Activated T-cell treated with anti-CD3 and anti-CD28 coated beads for 1 hour (primary cell): Measurements from ENCODE around the gene GSTM1.
A peak's percentile ranks its signal among the peaks of the same experiment; 100 is the strongest.
"Not testable (repeated sequence)": the region's sequence is repeated elsewhere in the genome, so short reads cannot be mapped to it uniquely, and the experiment has no call there.

Source experiments
- DNase-seq: peaks from one replicate; pipeline ENCODE4 v3.0.0-alpha.2; 2020; ENCODE audit warnings: low read depth

The GSTM1 gene

GRCh38 chr1:109659997-109660690 is 27.5 kb upstream of the GSTM1 start:
- no peak for DNase-seq

GRCh38 chr1:109660691-109661026 is 27.0 kb upstream of the GSTM1 start:
- DNase-seq, result not testable (repeated sequence)

GRCh38 chr1:109661391-109661790 is 26.2 kb upstream of the GSTM1 start:
- no peak for DNase-seq

GRCh38 chr1:109664671-109665070 is 22.9 kb upstream of the GSTM1 start:
- no peak for DNase-seq

- peak; percentile 71 for DNase-seq
Measured at GRCh38 chr1:109667452-109668122, 20.0 kb upstream of the GSTM1 start, which contains the start of gene GSTM2. Gene GSTM2 (plus strand): TSS chr1:109668057. CDS start chr1:109668116, 59 bp downstream.

GRCh38 chr1:109668123-109668775 is 19.4 kb upstream of the GSTM1 start:
- no peak for DNase-seq

- no peak for DNase-seq
Measured at GRCh38 chr1:109669246-109669948, 18.2 kb upstream of the GSTM1 start.

GRCh38 chr1:109669949-109670302 is 17.7 kb upstream of the GSTM1 start:
- DNase-seq, result not testable (repeated sequence)

- no peak for DNase-seq
Measured at GRCh38 chr1:109671067-109671466, 16.6 kb upstream of the GSTM1 start.

GRCh38 chr1:109673861-109674260 is 13.8 kb upstream of the GSTM1 start:
- DNase-seq, result not testable (repeated sequence)

GRCh38 chr1:109676683-109677381 is 10.8 kb upstream of the GSTM1 start:
- not testable (repeated sequence) for DNase-seq

- DNase-seq, result no peak
Measured at GRCh38 chr1:109677459-109677858, 10.2 kb upstream of the GSTM1 start.

GRCh38 chr1:109678637-109679036 is 9.0 kb upstream of the GSTM1 start:
- DNase-seq, result not testable (repeated sequence)

GRCh38 chr1:109684777-109685176 is 2.8 kb upstream of the GSTM1 start:
- not testable (repeated sequence) for DNase-seq

- not testable (repeated sequence) for DNase-seq
Measured at GRCh38 chr1:109685399-109685798, 2.2 kb upstream of the GSTM1 start.

- DNase-seq, result not testable (repeated sequence)
Measured at GRCh38 chr1:109685890-109686289, 1.7 kb upstream of the GSTM1 start.

GRCh38 chr1:109687109-109687508 is 508 bp upstream of the GSTM1 start:
- DNase-seq, result not testable (repeated sequence)

- DNase-seq, result no peak
Measured at GRCh38 chr1:109689844-109690405, 2.3 kb downstream of the GSTM1 start.

GRCh38 chr1:109691759-109692158 is 4.1 kb downstream of the GSTM1 start:
- no peak for DNase-seq

- not testable (repeated sequence) for DNase-seq
Measured at GRCh38 chr1:109694400-109694799, 6.8 kb downstream of the GSTM1 start.

- not testable (repeated sequence) for DNase-seq
Measured at GRCh38 chr1:109695138-109695537, 7.5 kb downstream of the GSTM1 start.

- no peak for DNase-seq
Measured at GRCh38 chr1:109697066-109697465, 9.4 kb downstream of the GSTM1 start.
